Upper lobe of left lung (tissue), 4 donors: ENCODE data around the gene SLC25A30.

ENCODE experiments used
- EP300 ChIP-seq, 4 donors: sonication (generic); formaldehyde crosslinking; IDR thresholded peaks; one replicate each; pipeline ENCODE4 v1.5.1; 2017; ENCODE audit warnings: antibody characterized with exemption in 4 of 4, control low read depth in 2 of 4
- POLR2A ChIP-seq, 4 donors: fragments of 450-650 bp; IDR thresholded peaks; one replicate each; pipeline ENCODE4 v1.5.1; 2016 to 2017; ENCODE audit warnings: antibody characterized with exemption in 4 of 4, mild to moderate bottlenecking in 2 of 4
- TF ChIP-seq, protein P1 (sequence below), 6 experiments: fragments of 450-650 bp in 4 of 6; fragments of 200-600 bp in 2 of 6; sonication (generic) in 2 of 6; IDR thresholded peaks; one replicate each; pipeline ENCODE4 v1.5.1; 2016 to 2019; ENCODE audit warnings: antibody characterized with exemption in 6 of 6

DNA sequence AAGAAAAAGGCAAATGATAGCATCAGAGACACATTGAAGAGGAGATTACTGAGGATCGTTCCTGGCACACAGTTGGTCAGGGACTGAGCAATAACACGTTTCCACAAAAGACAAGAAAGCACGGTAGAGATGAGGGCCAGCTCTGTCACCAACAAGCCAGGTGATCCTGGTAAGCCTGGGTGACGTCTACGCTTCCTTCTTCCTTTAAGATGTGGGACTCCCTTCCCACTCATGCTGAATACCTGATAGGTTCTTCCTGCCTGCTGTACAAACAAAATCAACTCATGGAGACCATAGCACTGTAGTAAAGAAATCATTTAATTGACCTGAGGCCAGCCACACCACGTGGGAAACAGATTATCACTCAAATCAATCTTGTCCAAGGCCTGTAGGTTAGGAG lies 26.9 kb upstream of the SLC25A30 start:
- TF ChIP-seq POLR2A (IDR thresholded peaks at IDR 0.05) = no peak
- TF ChIP-seq, protein P1, sequence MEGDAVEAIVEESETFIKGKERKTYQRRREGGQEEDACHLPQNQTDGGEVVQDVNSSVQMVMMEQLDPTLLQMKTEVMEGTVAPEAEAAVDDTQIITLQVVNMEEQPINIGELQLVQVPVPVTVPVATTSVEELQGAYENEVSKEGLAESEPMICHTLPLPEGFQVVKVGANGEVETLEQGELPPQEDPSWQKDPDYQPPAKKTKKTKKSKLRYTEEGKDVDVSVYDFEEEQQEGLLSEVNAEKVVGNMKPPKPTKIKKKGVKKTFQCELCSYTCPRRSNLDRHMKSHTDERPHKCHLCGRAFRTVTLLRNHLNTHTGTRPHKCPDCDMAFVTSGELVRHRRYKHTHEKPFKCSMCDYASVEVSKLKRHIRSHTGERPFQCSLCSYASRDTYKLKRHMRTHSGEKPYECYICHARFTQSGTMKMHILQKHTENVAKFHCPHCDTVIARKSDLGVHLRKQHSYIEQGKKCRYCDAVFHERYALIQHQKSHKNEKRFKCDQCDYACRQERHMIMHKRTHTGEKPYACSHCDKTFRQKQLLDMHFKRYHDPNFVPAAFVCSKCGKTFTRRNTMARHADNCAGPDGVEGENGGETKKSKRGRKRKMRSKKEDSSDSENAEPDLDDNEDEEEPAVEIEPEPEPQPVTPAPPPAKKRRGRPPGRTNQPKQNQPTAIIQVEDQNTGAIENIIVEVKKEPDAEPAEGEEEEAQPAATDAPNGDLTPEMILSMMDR (IDR thresholded peaks at IDR 0.05) = no peak
- no peak for TF ChIP-seq EP300 (IDR thresholded peaks at IDR 0.05)
